ENCODE results near the gene MBNL3. TPM values are rescaled to one million over a fixed set of nuclear protein-coding genes. Genes with fewer than 3 reads are reported as not detected.
"Not testable (repeated sequence)": the region's sequence is repeated elsewhere in the genome, so short reads cannot be mapped to it uniquely, and the experiment has no call there.

MBNL3 gene
- total RNA-seq, 2 donors from 2014 or later = 3.5 to 8.1 TPM

GRCh38 chrX:132461886-132462285 lies 27.0 kb downstream of the MBNL3 start:
- Histone ChIP-seq H3K4me3 (no peak overlapping the region), H3K4me1 (ENCODE audit: control insufficient read depth in 1 of 2, low read depth in 2 of 2) (no peaks in the 10 kb centered on the region), H3K36me3 (no peaks in the 10 kb centered on the region), H3K27ac (no peak overlapping the region), H3K27me3 (replicated peaks; ENCODE audit: insufficient read depth) (no peaks in the 10 kb centered on the region), H3K9me3 (no peaks in the 10 kb centered on the region)
- ATAC-seq (ENCODE audit: insufficient number of reproducible peaks, low FRiP score, low read depth) (no peak), DNase-seq (ENCODE audit: low spot score) (no peak)
- no peak for TF ChIP-seq CTCF (IDR thresholded peaks at IDR 0.05)

GRCh38 chrX:132452911-132453550 lies 35.8 kb downstream of the MBNL3 start:
- Histone ChIP-seq H3K9me3 (no peaks in the 10 kb centered on the region), H3K27me3 (replicated peaks; ENCODE audit: insufficient read depth) (no peaks in the 10 kb centered on the region), H3K4me3 (no peak overlapping the region), H3K4me1 (ENCODE audit: control insufficient read depth in 1 of 2, low read depth in 2 of 2) (no peaks in the 10 kb centered on the region), H3K27ac (no peak overlapping the region), H3K36me3 (no peaks in the 10 kb centered on the region)
- TF ChIP-seq CTCF (IDR thresholded peaks at IDR 0.05) = no peak
- no peak for ATAC-seq (ENCODE audit: insufficient number of reproducible peaks, low FRiP score, low read depth)
- DNase-seq (ENCODE audit: low spot score) = no peak

GRCh38 chrX:132445909-132446308 lies 42.9 kb downstream of the MBNL3 start:
- H3K4me3 ChIP-seq; DNase-seq (ENCODE audit: low spot score); H3K9me3 ChIP-seq; H3K27me3 ChIP-seq (replicated peaks; ENCODE audit: insufficient read depth); H3K36me3 ChIP-seq; ATAC-seq (ENCODE audit: insufficient number of reproducible peaks, low FRiP score, low read depth); H3K4me1 ChIP-seq (ENCODE audit: control insufficient read depth in 1 of 2, low read depth in 2 of 2); H3K27ac ChIP-seq: not testable (repeated sequence)

GRCh38 chrX:132444936-132445335 lies 43.9 kb downstream of the MBNL3 start:
- no peak overlapping the region for H3K27ac ChIP-seq
- H3K9me3 ChIP-seq = no peaks in the 10 kb centered on the region
- H3K36me3 ChIP-seq = no peaks in the 10 kb centered on the region
- DNase-seq (ENCODE audit: low spot score) (no peak), ATAC-seq (ENCODE audit: insufficient number of reproducible peaks, low FRiP score, low read depth) (no peak)
- H3K27me3 ChIP-seq (replicated peaks; ENCODE audit: insufficient read depth) = no peaks in the 10 kb centered on the region
- H3K4me1 ChIP-seq (ENCODE audit: control insufficient read depth in 1 of 2, low read depth in 2 of 2) = no peaks in the 10 kb centered on the region
- no peak overlapping the region for H3K4me3 ChIP-seq
- TF ChIP-seq CTCF (IDR thresholded peaks at IDR 0.05) = no peak

- no peaks in the 10 kb centered on the region for H3K4me1 ChIP-seq (ENCODE audit: control insufficient read depth in 1 of 2, low read depth in 2 of 2)
- no peaks in the 10 kb centered on the region for H3K9me3 ChIP-seq
- no peak for ATAC-seq (ENCODE audit: insufficient number of reproducible peaks, low FRiP score, low read depth)
- DNase-seq (ENCODE audit: low spot score) = no peak
- H3K27me3 ChIP-seq (replicated peaks; ENCODE audit: insufficient read depth) = no peaks in the 10 kb centered on the region
- TF ChIP-seq CTCF (IDR thresholded peaks at IDR 0.05) = no peak
- no peaks in the 10 kb centered on the region for H3K36me3 ChIP-seq
- H3K4me3 ChIP-seq = no peak overlapping the region
- H3K27ac ChIP-seq = no peak overlapping the region
These were observed 45.4 kb downstream of the MBNL3 start for GRCh38 chrX:132443196-132444135.

Measured in thoracic aorta (tissue), 2 donors.